ENCODE data around the gene VEZT.

VEZT gene

GRCh38 chr12:95200128-95200894 lies 17.3 kb upstream of the VEZT start:
- Histone ChIP-seq H3K27ac (ENCODE audit: low read length) (no peak overlapping the region), H3K9me3 (ENCODE audit: control insufficient read depth, insufficient read depth, low read length) (no peaks in the 10 kb centered on the region), H3K4me3 (ENCODE audit: low read length) (no peak overlapping the region), H3K4me1 (ENCODE audit: control insufficient read depth, insufficient read depth, low read length) (peaks cover 5% of the 10 kb centered on the region), H3K27me3 (ENCODE audit: control insufficient read depth, insufficient read depth, low read length) (no peaks in the 10 kb centered on the region), H3K36me3 (ENCODE audit: control insufficient read depth, insufficient read depth, low read length) (no peaks in the 10 kb centered on the region)
- DNase-seq (ENCODE audit: low read depth, low spot score), result no peak
- WGBS (ENCODE audit: insufficient coverage, insufficient read length), result 100% methylated on average over 1 of the region's 5 CpGs

- H3K4me1 ChIP-seq (ENCODE audit: control insufficient read depth, insufficient read depth, low read length), result peaks cover 5% of the 10 kb centered on the region
- no peak overlapping the region for H3K27ac ChIP-seq (ENCODE audit: low read length)
- no CpG with 5 or more reads among the region's 4 CpGs for WGBS (ENCODE audit: insufficient coverage, insufficient read length)
- H3K27me3 ChIP-seq (ENCODE audit: control insufficient read depth, insufficient read depth, low read length), result no peaks in the 10 kb centered on the region
- H3K9me3 ChIP-seq (ENCODE audit: control insufficient read depth, insufficient read depth, low read length), result no peaks in the 10 kb centered on the region
- DNase-seq (ENCODE audit: low read depth, low spot score), result no peak
- H3K36me3 ChIP-seq (ENCODE audit: control insufficient read depth, insufficient read depth, low read length), result no peaks in the 10 kb centered on the region
- no peak overlapping the region for H3K4me3 ChIP-seq (ENCODE audit: low read length)
These were observed 16.4 kb upstream of the VEZT start for GRCh38 chr12:95201056-95201670.

- WGBS (ENCODE audit: insufficient coverage, insufficient read length), result no CpG with 5 or more reads among the region's 3 CpGs
- DNase-seq (ENCODE audit: low read depth, low spot score), result no peak
- no peaks in the 10 kb centered on the region for H3K9me3 ChIP-seq (ENCODE audit: control insufficient read depth, insufficient read depth, low read length)
- H3K36me3 ChIP-seq (ENCODE audit: control insufficient read depth, insufficient read depth, low read length), result no peaks in the 10 kb centered on the region; the same call in 1 of the 2 replicates
- no peaks in the 10 kb centered on the region for H3K27me3 ChIP-seq (ENCODE audit: control insufficient read depth, insufficient read depth, low read length)
- H3K4me3 ChIP-seq (ENCODE audit: low read length), result no peak overlapping the region
- peaks cover 8% of the 10 kb centered on the region for H3K4me1 ChIP-seq (ENCODE audit: control insufficient read depth, insufficient read depth, low read length)
- H3K27ac ChIP-seq (ENCODE audit: low read length), result no peak overlapping the region
These were observed 14.7 kb upstream of the VEZT start for GRCh38 chr12:95202691-95203486.

- no peak overlapping the region for H3K27ac ChIP-seq (ENCODE audit: low read length)
- WGBS (ENCODE audit: insufficient coverage, insufficient read length), result no CpG with 5 or more reads among the region's 1 CpG
- H3K36me3 ChIP-seq (ENCODE audit: control insufficient read depth, insufficient read depth, low read length), result no peaks in the 10 kb centered on the region; the same call in 1 of the 2 replicates
- H3K9me3 ChIP-seq (ENCODE audit: control insufficient read depth, insufficient read depth, low read length), result no peaks in the 10 kb centered on the region
- peaks cover 8% of the 10 kb centered on the region for H3K4me1 ChIP-seq (ENCODE audit: control insufficient read depth, insufficient read depth, low read length)
- H3K4me3 ChIP-seq (ENCODE audit: low read length), result no peak overlapping the region
- H3K27me3 ChIP-seq (ENCODE audit: control insufficient read depth, insufficient read depth, low read length), result no peaks in the 10 kb centered on the region
- DNase-seq (ENCODE audit: low read depth, low spot score), result no peak
These were observed 14.0 kb upstream of the VEZT start for GRCh38 chr12:95203487-95204030.

GRCh38 chr12:95204141-95204866 lies 13.3 kb upstream of the VEZT start:
- Histone ChIP-seq H3K27ac (ENCODE audit: low read length) (no peak overlapping the region), H3K4me3 (ENCODE audit: low read length) (no peak overlapping the region), H3K9me3 (ENCODE audit: control insufficient read depth, insufficient read depth, low read length) (no peaks in the 10 kb centered on the region), H3K27me3 (ENCODE audit: control insufficient read depth, insufficient read depth, low read length) (no peaks in the 10 kb centered on the region), H3K4me1 (ENCODE audit: control insufficient read depth, insufficient read depth, low read length) (peaks cover 9% of the 10 kb centered on the region), H3K36me3 (ENCODE audit: control insufficient read depth, insufficient read depth, low read length) (no peaks in the 10 kb centered on the region; the same call in 1 of the 2 replicates)
- WGBS (ENCODE audit: insufficient coverage, insufficient read length), result no CpG with 5 or more reads among the region's 11 CpGs
- no peak for DNase-seq (ENCODE audit: low read depth, low spot score)

- no peaks in the 10 kb centered on the region for H3K9me3 ChIP-seq (ENCODE audit: control insufficient read depth, insufficient read depth, low read length)
- no peak overlapping the region for H3K27ac ChIP-seq (ENCODE audit: low read length)
- no peak for DNase-seq (ENCODE audit: low read depth, low spot score)
- WGBS (ENCODE audit: insufficient coverage, insufficient read length), result no CpG with 5 or more reads among the region's 2 CpGs
- peaks cover 9% of the 10 kb centered on the region for H3K4me1 ChIP-seq (ENCODE audit: control insufficient read depth, insufficient read depth, low read length)
- no peaks in the 10 kb centered on the region; the same call in 1 of the 2 replicates for H3K36me3 ChIP-seq (ENCODE audit: control insufficient read depth, insufficient read depth, low read length)
- no peak overlapping the region for H3K4me3 ChIP-seq (ENCODE audit: low read length)
- H3K27me3 ChIP-seq (ENCODE audit: control insufficient read depth, insufficient read depth, low read length), result no peaks in the 10 kb centered on the region
These were observed 12.5 kb upstream of the VEZT start for GRCh38 chr12:95205016-95205624.

- no peaks in the 10 kb centered on the region for H3K9me3 ChIP-seq (ENCODE audit: control insufficient read depth, insufficient read depth, low read length)
- no peak for DNase-seq (ENCODE audit: low read depth, low spot score)
- H3K27me3 ChIP-seq (ENCODE audit: control insufficient read depth, insufficient read depth, low read length), result no peaks in the 10 kb centered on the region
- H3K27ac ChIP-seq (ENCODE audit: low read length), result no peak overlapping the region
- no peaks in the 10 kb centered on the region; the same call in 1 of the 2 replicates for H3K36me3 ChIP-seq (ENCODE audit: control insufficient read depth, insufficient read depth, low read length)
- no peak overlapping the region for H3K4me3 ChIP-seq (ENCODE audit: low read length)
- WGBS (ENCODE audit: insufficient coverage, insufficient read length), result no CpG with 5 or more reads among the region's 4 CpGs
- peaks cover 9% of the 10 kb centered on the region for H3K4me1 ChIP-seq (ENCODE audit: control insufficient read depth, insufficient read depth, low read length)
These were observed 11.9 kb upstream of the VEZT start for GRCh38 chr12:95205685-95206084.

GRCh38 chr12:95206916-95207315 lies 10.7 kb upstream of the VEZT start:
- WGBS (ENCODE audit: insufficient coverage, insufficient read length), result no CpG with 5 or more reads among the region's 8 CpGs
- no peak for DNase-seq (ENCODE audit: low read depth, low spot score)
- Histone ChIP-seq H3K27ac (ENCODE audit: low read length) (no peak overlapping the region), H3K27me3 (ENCODE audit: control insufficient read depth, insufficient read depth, low read length) (no peaks in the 10 kb centered on the region), H3K9me3 (ENCODE audit: control insufficient read depth, insufficient read depth, low read length) (no peaks in the 10 kb centered on the region), H3K4me1 (ENCODE audit: control insufficient read depth, insufficient read depth, low read length) (peaks cover 8% of the 10 kb centered on the region), H3K36me3 (ENCODE audit: control insufficient read depth, insufficient read depth, low read length) (no peaks in the 10 kb centered on the region; the same call in 1 of the 2 replicates), H3K4me3 (ENCODE audit: low read length) (no peak overlapping the region)

GRCh38 chr12:95207407-95207806 lies 10.2 kb upstream of the VEZT start:
- DNase-seq (ENCODE audit: low read depth, low spot score), result no peak
- WGBS (ENCODE audit: insufficient coverage, insufficient read length), result no CpG with 5 or more reads among the region's 2 CpGs
- H3K27ac ChIP-seq (ENCODE audit: low read length), result no peak overlapping the region
- H3K4me3 ChIP-seq (ENCODE audit: low read length), result no peak overlapping the region
- H3K27me3 ChIP-seq (ENCODE audit: control insufficient read depth, insufficient read depth, low read length), result no peaks in the 10 kb centered on the region
- no peaks in the 10 kb centered on the region for H3K9me3 ChIP-seq (ENCODE audit: control insufficient read depth, insufficient read depth, low read length)
- peaks cover 8% of the 10 kb centered on the region for H3K4me1 ChIP-seq (ENCODE audit: control insufficient read depth, insufficient read depth, low read length)
- H3K36me3 ChIP-seq (ENCODE audit: control insufficient read depth, insufficient read depth, low read length), result no peaks in the 10 kb centered on the region; the same call in 1 of the 2 replicates

All from iPS DF 6.9 (cell line).